HL-60 (cell line): ENCODE data around the gene SOCS4.

Experiments
- CTCF ChIP-seq: IDR thresholded peaks from one replicate; pipeline ENCODE4 v1.5.1; 2011; ENCODE audit warnings: low read length, control low read depth, inconsistent platforms; ENCODE audit not compliant: insufficient read depth
- GABPA ChIP-seq: IDR thresholded peaks from 2 replicates; pipeline ENCODE4 v1.6.1; 2012; ENCODE audit warnings: low read depth
- TF ChIP-seq, protein P1 (sequence below): IDR thresholded peaks from 2 replicates; pipeline ENCODE4 v1.6.1; 2012; ENCODE audit warnings: low read depth; ENCODE audit not compliant: insufficient replicate concordance

DNA sequence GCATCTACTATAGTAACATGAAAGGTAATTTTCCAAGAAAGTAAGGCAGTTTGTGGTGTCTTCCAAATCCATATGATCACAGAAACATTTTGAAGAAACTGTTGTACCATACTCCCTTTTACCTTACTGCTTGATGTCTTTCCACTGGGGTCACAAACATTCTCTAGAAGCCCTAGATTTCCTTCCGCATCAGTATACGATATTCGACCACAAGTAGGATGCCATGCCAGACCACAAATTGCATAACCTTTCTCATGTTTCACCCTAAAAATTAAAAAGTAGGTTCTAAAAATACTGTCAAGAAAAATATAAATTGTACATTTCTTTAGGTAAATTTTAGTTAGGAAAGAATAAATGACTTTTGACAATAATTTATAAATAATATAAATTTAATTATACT, 26.7 kb upstream of the SOCS4 start:
- TF ChIP-seq CTCF (no peak), GABPA (no peak)
- TF ChIP-seq, protein P1, sequence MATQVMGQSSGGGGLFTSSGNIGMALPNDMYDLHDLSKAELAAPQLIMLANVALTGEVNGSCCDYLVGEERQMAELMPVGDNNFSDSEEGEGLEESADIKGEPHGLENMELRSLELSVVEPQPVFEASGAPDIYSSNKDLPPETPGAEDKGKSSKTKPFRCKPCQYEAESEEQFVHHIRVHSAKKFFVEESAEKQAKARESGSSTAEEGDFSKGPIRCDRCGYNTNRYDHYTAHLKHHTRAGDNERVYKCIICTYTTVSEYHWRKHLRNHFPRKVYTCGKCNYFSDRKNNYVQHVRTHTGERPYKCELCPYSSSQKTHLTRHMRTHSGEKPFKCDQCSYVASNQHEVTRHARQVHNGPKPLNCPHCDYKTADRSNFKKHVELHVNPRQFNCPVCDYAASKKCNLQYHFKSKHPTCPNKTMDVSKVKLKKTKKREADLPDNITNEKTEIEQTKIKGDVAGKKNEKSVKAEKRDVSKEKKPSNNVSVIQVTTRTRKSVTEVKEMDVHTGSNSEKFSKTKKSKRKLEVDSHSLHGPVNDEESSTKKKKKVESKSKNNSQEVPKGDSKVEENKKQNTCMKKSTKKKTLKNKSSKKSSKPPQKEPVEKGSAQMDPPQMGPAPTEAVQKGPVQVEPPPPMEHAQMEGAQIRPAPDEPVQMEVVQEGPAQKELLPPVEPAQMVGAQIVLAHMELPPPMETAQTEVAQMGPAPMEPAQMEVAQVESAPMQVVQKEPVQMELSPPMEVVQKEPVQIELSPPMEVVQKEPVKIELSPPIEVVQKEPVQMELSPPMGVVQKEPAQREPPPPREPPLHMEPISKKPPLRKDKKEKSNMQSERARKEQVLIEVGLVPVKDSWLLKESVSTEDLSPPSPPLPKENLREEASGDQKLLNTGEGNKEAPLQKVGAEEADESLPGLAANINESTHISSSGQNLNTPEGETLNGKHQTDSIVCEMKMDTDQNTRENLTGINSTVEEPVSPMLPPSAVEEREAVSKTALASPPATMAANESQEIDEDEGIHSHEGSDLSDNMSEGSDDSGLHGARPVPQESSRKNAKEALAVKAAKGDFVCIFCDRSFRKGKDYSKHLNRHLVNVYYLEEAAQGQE, result no peak
